GM18520 (cell line): ENCODE data around the gene SLCO6A1.
"Not testable (repeated sequence)": the region's sequence is repeated elsewhere in the genome, so short reads cannot be mapped to it uniquely, and the experiment has no call there.

Experiments
- ATAC-seq: cut with Tn5 transposase; IDR thresholded peaks from one replicate; pipeline ENCODE4 v1.9.1; 2021; ENCODE audit not compliant: unreplicated experiment

Gene SLCO6A1, protein sequence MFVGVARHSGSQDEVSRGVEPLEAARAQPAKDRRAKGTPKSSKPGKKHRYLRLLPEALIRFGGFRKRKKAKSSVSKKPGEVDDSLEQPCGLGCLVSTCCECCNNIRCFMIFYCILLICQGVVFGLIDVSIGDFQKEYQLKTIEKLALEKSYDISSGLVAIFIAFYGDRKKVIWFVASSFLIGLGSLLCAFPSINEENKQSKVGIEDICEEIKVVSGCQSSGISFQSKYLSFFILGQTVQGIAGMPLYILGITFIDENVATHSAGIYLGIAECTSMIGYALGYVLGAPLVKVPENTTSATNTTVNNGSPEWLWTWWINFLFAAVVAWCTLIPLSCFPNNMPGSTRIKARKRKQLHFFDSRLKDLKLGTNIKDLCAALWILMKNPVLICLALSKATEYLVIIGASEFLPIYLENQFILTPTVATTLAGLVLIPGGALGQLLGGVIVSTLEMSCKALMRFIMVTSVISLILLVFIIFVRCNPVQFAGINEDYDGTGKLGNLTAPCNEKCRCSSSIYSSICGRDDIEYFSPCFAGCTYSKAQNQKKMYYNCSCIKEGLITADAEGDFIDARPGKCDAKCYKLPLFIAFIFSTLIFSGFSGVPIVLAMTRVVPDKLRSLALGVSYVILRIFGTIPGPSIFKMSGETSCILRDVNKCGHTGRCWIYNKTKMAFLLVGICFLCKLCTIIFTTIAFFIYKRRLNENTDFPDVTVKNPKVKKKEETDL

DNA sequence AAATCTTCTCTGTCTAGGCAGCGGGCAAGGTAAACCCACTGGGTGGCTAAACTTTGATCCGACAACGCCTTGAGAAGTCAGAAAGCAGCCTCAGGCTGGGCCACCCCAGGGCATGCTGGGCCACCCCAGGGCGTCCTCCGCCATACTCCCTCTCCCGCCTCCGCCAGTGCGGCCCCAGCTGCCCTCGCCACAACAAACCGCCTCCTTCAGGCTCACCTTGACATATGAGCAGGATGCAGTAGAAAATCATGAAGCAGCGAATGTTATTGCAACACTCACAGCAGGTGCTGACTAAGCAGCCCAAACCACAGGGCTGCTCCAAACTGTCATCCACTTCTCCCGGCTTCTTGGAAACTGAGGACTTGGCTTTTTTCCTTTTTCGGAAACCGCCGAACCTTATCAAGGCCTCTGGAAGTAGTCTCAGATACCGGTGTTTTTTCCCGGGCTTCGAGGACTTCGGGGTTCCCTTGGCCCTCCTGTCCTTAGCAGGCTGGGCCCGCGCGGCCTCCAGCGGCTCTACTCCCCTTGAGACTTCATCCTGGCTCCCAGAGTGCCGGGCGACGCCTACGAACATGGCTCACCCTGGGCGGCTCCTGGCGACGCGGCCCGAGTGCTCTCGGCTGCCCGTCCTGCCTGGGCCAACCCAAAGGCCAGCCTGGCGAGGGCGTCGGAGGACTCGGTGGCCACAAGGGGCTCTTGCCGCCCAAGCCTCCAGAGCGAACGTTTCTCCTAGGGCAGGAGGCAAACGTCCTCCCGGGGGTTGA is at the start of gene SLCO6A1:
SLCO6A1 (minus strand) TSS at position 731 of the 764 bp plus-strand sequence; CDS start at position 574, 157 bp downstream.
- no peak for ATAC-seq

DNA sequence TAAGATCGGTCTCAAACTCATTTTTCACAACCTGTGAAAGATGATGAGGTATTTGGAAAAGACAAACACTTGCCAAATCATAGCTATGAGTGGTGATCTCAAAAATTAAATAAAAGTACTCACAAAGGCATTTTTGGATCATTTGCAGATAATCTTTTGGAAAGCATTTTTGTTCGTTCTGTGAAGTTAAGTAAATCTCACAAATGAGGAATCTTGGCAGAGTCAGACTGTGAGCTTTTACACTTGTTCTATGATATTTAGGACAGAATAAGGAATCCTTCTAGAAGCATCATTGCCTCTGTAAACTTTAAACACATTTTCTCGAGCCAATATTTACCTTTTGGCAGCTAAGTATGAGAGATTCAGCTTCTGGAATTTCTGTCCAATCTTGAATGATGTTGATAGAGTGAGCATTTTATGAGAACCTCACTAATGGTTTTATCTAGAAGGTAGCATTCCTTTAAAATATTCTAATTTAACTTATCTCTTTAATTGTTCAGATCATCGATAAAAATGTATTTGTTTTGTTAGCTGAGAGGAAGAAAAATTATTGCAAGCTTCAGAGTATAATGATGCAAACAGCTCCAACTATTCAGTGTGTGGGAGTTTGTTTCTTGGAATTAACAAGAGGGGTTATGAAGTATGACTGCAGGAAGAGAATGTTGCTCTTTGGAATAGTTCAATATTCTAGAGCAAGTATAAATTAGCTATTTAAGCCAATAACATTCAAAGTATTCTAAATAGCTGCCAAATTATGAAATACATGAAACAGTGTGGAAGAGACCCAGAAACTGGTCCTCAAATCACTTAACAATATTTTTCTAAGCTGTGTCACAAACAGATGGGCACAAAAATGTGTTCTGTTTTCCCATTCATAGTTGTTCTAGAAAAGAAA is 48.6 kb upstream of the SLCO6A1 start:
- ATAC-seq: no peak

DNA sequence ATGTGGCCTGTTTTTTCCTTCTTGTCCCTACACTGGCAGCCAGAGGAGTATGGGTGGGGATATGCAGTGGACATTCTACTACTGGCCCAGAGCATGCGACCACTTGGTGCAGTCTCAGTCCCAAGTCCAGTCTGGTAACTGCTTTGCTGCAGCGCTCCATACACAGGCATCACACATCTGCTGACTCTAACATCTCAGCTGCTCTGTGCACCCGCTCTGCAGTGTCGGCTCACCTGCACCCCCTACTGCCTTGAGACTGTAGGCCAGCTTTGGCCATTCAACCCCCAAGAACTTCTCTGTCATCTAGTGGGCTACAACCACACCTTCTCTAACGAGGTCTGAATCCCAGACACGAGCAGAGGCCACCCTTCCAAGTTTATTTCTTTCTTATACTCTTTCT is 46.4 kb upstream of the SLCO6A1 start:
- no peak for ATAC-seq

DNA sequence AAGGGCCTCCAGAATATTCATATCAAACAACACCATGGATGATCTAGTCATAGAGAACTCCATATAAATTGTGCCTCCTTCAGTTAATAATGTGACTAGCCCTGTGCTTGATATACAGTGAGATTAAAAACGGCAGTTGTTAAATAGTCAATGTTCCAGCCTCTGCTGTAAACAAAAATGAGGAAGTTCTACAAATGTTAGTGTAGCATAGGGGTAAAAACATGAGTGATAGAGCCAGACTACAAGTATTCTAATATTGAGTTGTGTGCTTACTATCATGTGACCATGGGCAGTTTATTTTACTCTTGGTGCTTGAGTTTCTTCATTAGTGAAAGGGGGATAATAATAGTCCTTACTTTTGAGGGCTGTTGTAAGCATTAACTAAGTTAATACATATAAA is 43.3 kb upstream of the SLCO6A1 start:
- no peak for ATAC-seq

DNA sequence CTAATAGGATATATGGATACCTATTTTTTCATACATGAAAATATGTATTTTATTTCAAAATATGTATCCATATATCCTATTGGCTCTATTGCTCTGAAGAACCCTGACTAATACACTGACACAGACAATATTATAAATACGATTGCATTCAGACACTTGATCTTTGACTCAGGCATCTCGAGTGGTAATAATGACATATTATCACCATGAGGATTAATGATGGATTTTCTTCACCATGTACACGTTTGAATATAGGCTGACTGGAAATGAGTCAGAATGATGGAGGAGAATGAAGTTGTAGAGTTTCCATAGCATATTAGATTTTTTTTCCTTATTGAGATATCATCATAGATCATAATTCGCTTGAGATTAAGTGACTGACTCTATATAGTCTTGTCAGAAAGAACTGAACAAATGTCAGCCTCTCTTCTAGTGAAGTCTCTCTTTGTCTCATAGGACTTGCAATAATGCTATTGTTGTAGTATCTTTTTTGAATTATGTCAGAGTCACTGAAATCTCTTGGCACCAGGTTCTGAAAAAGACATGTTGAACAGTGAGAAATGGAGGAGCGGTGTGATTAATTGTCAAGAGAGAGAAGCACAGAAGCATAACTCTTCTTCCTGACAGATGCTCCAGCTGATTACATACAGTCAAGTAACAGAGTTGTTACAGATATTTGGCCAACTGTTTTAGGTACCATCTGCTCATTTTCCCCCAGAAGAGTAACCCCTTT is 41.4 kb upstream of the SLCO6A1 start:
- ATAC-seq: no peak

DNA sequence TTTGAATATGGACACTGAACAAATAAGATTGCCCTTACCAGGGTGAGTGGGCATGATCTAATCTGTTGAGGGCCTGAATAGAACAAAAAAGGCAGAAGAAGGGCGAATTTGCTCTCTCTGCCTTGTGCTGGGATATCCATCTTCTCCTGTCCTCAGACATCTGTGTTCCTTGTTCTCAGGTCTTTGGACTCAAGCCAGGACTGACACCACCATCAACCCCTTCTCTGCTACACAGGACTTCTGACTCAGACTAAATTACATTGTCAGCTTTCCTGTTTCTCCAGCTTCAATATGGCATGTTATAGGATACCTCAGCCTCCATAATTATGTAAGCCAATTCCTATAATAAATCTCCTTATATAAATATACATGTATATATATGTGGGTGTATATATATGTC is 40.8 kb upstream of the SLCO6A1 start:
- no peak for ATAC-seq

DNA sequence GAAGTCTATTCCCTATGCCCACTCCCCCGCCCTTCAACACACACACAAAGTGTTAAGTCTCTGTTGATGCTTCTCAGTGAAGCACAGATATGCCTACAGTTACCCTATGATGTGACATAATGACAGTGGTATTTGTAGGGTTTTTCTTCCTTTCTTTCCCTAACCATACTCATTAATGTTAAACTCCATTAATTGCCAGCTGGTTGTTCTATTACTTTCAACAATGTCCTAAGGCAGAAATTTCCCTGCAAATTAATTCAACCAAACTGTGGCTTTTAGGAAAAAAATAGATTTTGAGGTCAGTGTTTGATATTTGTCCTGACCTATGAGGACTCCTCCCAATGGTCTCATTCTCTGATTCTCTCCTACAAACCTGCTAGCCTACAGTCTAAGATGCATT is 38.2 kb upstream of the SLCO6A1 start:
- ATAC-seq: no peak

DNA sequence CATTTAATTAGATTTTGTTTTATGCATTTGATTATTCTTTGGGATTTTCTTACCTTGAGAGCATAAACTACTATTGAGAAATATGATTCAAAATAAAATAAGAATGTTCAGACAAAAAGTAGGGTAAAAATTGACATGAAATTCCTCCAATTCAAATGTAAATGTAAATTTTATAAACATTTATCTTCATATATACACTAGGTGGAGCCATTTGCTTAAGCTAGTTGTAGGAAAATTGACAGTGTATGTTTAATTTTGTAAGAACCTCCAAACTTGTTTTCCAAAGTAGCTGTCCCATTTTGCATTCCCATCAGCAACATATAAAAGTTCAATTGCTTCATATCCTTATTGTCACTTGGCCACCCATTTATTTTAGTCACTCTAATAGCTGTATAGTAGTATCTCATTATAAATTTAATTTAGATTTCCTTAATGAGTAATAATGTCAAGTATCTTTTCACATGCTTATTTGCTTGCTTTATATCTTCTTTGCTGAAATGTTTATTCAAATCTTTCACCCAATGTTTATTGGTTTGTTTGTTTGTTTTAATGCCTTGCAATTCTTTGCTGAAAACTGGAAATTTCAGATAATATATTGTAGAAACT is 37.6 kb upstream of the SLCO6A1 start:
- ATAC-seq: no peak

DNA sequence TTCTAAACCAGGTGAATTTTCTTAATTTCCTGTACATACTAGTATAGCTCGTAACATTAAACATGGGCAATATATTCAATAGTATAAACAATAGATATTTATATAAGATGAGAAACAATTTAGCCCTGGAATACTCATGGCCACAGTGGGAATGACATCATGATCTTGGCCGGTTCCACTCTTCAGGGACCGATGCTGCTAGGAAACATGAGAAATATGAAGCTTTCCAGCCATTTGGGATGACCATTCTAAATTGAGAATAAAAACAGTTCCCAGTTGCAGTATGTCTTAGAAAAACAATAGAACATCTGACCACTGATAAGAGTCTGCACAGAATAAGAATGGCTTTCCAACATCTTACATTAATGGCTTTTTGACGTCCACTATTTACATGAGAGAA is 33.3 kb upstream of the SLCO6A1 start:
- no peak for ATAC-seq

DNA sequence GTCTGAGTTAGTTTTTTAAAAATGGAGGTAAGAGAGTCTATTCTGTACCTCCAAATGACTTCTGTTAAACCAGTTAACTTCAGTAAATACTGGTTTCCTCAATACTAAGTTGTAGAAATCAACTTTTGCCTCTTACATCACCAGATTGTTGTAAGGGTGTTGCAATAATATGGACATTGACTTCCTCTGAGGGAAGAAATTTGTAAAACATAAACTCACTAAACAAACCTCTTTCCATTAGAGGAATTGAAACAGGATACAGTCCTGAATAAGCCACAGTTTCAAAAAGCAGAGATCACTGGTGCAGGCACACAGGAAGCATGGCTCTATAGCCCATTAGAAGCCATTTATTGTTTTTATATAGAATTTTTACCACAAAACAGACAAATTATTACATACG is 32.7 kb upstream of the SLCO6A1 start:
- no peak for ATAC-seq

DNA sequence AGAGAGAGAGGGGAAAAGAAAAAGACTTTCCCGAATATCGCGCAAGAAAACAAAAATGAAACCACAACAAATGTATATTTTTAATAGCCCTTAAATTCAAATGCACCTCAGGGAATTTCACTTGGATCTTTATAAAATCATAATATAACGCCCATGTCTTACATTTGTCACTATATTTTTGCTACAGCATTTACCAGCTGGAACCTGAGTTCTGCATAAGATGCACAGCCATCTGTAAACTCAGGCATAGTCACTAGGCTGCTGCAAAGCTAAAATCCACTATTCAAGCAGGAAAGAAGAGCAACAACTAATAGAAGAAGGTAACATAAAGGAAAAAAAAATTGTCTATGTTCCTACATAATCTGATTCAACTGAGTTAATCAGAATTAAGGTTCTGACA is 30.6 kb upstream of the SLCO6A1 start:
- ATAC-seq: no peak

DNA sequence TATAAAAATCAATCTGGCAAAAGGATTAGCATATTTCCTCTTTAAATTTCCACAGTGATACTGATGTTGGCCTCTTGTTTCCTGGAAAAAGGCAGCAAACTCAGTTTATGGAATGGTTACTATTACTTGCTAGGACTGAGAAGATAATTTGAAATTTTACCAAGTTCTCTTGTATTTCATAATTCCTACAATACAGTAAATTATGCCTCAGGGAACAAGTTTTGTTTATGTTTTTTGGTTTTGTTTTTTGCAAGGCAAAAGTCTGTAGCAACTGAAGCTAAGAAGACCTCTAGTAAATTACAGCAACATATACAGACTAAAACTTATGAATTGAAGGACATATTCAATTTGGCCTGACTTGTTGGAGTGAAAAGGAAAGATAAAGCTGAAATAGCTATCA is 30.2 kb upstream of the SLCO6A1 start:
- ATAC-seq: no peak

DNA sequence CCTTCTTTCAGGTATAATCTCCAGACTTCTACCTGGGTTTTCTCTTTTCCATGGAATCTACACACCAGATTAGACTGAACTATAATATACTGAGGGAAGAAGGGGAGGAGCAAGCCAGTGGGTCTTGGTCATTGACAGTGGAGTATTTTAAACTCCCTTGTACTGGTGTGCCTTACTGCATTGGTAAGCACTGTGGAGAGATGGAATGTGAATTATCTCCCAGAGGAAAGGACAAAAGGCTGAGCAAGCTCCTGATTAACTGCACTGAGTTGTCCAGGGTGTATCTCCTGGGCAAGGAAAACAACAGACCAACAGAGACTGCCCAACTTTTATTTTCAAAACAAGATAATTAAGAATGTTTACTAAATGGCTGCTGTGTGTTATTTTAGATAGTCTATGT is 29.8 kb upstream of the SLCO6A1 start:
- no peak for ATAC-seq

DNA sequence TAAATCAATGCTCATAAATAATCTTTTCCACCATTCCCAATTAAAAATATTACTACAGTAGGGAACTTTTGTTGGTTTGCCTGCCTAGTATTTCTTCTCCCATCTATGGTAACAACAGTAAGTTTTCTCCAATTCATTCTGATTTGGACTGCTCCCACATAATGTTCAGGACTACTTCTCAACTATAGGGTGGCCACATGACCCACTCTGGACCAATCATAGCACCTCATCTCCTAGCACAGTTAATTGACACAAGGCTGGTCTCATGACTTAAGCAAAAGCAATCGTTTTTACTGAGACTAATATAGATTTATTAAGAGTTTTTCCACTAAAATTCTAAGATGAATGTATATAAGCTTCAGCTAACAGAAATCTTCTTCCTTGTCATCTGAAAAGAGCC is 28.7 kb upstream of the SLCO6A1 start:
- no peak for ATAC-seq

DNA sequence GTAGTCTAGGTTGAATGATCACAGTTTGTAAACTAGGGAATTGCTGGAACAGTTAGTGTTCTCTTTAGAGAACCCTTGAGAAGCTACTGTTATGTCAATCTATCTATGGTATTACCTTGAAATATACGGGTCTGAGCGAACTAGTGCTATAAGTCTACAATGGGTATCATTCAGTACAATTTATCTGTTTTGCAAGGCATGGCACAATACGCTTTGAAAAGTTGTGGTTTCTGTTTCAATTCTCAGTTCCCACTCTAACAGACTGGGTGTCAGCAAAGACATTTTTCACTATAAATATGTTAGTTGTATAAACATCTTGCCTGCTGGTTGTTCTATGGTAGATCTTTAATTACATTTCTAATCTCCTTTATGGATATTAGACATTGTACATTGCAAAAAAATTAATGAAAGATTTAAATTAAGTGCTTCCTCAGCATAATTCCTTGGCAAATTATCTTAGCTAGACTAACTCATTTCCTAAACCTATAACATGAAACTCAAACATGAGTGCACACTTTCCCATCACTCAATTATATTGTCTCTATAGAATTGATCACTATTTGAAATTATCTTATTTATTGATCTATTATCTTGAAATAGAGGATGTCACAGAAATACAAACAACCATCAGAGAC is 24.9 kb upstream of the SLCO6A1 start:
- ATAC-seq: peak; percentile 99

DNA sequence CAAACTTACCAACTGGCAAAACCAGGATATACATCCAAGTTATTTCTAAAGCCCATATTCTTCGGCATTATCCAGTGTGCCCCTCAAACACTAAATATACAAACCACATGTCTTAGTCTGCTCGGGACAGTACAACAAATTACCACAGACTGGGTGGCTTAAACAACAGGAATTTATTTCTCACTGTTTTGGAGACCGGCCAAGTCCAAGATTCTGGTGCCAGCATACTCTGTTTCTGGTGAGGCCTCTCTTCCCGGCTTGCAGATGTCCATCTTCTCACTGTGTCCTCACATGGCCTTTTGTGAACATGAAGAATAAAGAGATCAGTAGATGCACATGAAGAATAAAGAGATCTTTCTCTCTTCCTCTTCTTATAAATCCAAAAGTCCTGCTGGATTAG is 12.9 kb upstream of the SLCO6A1 start:
- no peak for ATAC-seq

DNA sequence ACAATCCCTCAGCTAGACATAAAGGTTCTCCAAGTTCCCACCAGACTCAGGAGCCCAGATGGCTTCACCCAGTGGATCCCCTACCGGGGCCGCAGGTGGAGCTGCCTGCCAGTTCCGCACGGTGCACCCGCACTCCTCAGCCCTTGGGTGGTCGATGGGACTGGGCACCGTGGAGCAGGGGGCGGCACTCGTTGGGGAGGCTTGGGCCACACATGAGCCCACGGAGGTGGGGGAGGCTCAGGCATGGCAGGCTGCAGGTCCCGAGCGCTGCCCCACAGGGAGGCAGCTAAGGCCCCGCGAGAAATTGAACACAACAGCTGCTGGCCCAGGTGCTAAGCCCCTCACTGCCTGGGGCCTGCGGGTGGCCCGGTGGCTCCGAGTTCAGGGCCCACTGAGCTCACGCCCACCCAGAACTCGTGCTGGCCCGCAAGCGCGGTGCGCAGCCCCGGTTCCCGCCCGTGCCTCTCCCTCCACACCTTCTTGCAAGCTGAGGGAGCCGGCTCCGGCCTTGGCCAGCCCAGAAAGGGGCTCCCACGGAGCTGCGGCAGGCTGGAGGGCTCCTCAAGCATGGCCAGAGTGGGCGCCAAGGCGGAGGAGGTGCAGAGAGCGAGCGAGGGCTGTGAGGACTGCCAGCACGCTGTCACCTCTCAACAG is 7.4 kb downstream of the SLCO6A1 start:
- not testable (repeated sequence) for ATAC-seq

DNA sequence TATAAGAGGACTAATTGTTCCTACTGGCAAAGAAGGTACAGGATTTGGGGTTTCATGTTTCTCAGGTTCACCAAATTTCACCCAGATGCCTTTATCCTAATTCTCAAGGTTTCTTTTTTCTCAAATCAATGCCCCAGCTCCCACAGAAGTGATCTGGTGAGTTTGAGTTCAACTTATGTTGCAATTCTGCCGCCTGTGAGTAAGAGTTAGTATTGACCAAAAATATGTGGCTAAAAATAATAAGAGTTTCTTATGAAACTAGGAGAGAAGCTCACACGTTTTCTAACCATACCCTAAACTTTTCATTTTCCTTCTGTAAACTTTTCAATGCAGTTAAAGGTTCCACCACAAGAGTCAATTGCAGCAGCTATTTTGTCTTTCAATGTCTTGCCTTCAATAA is 15.1 kb downstream of the SLCO6A1 start:
- ATAC-seq: no peak
